ENCODE results near the gene CDH23.

The CDH23 gene

GRCh38 chr10:71661060-71661622 lies 264.4 kb downstream of the CDH23 start:
- DNase-seq (ENCODE audit: low read depth): no peak

GRCh38 chr10:71661779-71662336 lies 265.1 kb downstream of the CDH23 start:
- no peak for DNase-seq (ENCODE audit: low read depth)

GRCh38 chr10:71663311-71663710 lies 266.6 kb downstream of the CDH23 start:
- DNase-seq (ENCODE audit: low read depth): no peak

- no peak for DNase-seq (ENCODE audit: low read depth)
These were observed 267.9 kb downstream of the CDH23 start for GRCh38 chr10:71664585-71664984.

- DNase-seq (ENCODE audit: low read depth): no peak
These were observed 268.7 kb downstream of the CDH23 start for GRCh38 chr10:71665456-71665855.

- no peak for DNase-seq (ENCODE audit: low read depth)
These were observed 270.1 kb downstream of the CDH23 start for GRCh38 chr10:71666639-71667386.

GRCh38 chr10:71667387-71667752 lies 270.6 kb downstream of the CDH23 start:
- DNase-seq (ENCODE audit: low read depth): no peak

- no peak for DNase-seq (ENCODE audit: low read depth)
These were observed 275.6 kb downstream of the CDH23 start for GRCh38 chr10:71671994-71672946.

- DNase-seq (ENCODE audit: low read depth): no peak
These were observed 278.7 kb downstream of the CDH23 start for GRCh38 chr10:71675295-71675970.

- DNase-seq (ENCODE audit: low read depth): no peak
These were observed 280.5 kb downstream of the CDH23 start for GRCh38 chr10:71677261-71677660.

- DNase-seq (ENCODE audit: low read depth): no peak
These were observed 281.5 kb downstream of the CDH23 start for GRCh38 chr10:71678057-71678805.

GRCh38 chr10:71679425-71679824 lies 282.7 kb downstream of the CDH23 start:
- DNase-seq (ENCODE audit: low read depth): no peak

GRCh38 chr10:71681977-71682376 lies 285.3 kb downstream of the CDH23 start:
- no peak for DNase-seq (ENCODE audit: low read depth)

- DNase-seq (ENCODE audit: low read depth): no peak
These were observed 286.6 kb downstream of the CDH23 start for GRCh38 chr10:71683301-71683700.

GRCh38 chr10:71684356-71685173 lies 287.8 kb downstream of the CDH23 start:
- DNase-seq (ENCODE audit: low read depth): no peak

GRCh38 chr10:71685554-71686232 lies 289.0 kb downstream of the CDH23 start:
- no peak for DNase-seq (ENCODE audit: low read depth)

GRCh38 chr10:71687077-71687476 lies 290.4 kb downstream of the CDH23 start:
- no peak for DNase-seq (ENCODE audit: low read depth)

GRCh38 chr10:71687480-71687879 lies 290.8 kb downstream of the CDH23 start:
- no peak for DNase-seq (ENCODE audit: low read depth)

- no peak for DNase-seq (ENCODE audit: low read depth)
These were observed 291.5 kb downstream of the CDH23 start for GRCh38 chr10:71688256-71688655.

Data from stimulated activated CD8-positive, alpha-beta memory T cell treated with anti-CD3 and anti-CD28 coated beads, Interleukin-12 subunit alpha, Interleukin-12 subunit beta, amount 100 ng/mL, for 1 hour (primary cell).